Lower leg skin (tissue), 4 donors: ENCODE measurements around the gene CNIH1. TPM values are rescaled to one million over a fixed set of nuclear protein-coding genes. Genes with fewer than 3 reads are reported as not detected.
"Not testable (repeated sequence)": the region's sequence is repeated elsewhere in the genome, so short reads cannot be mapped to it uniquely, and the experiment has no call there.

Source experiments
- DNase-seq, 2 donors: peaks; one replicate each; pipeline ENCODE4 v3.0.0-alpha.2; 2019; ENCODE audit warnings: low spot score in 2 of 2
- H3K4me3 ChIP-seq: fragments of 200-600 bp; sonication (generic); 2 replicates; pipeline ENCODE4 v1.5.1; 2017; ENCODE audit warnings: mild to moderate bottlenecking, low read depth; ENCODE audit not compliant: poor library complexity, severe bottlenecking
- CTCF ChIP-seq, 3 donors: fragments of 450-650 bp; IDR thresholded peaks; one replicate each; pipeline ENCODE4 v1.5.1; 2016; ENCODE audit warnings: antibody characterized with exemption in 3 of 3, mild to moderate bottlenecking in 3 of 3, moderate library complexity in 2 of 3
- POLR2A ChIP-seq, 2 donors: fragments of 450-650 bp; IDR thresholded peaks; one replicate each; pipeline ENCODE4 v1.6.1; 2016 to 2017; ENCODE audit warnings: antibody characterized with exemption in 2 of 2, mild to moderate bottlenecking in 1 of 2, moderate library complexity in 1 of 2
- WGBS, 2 donors: methylation state at CpG; one replicate each; pipeline ENCODE4 v1.1.5; 2018; 5-methylcytosine and 5-hydroxymethylcytosine counted together
- intact Hi-C: fragments of 100-400 bp; cut with DNase I; formaldehyde crosslinking; loops from one replicate; pipeline ENCODE4 v1.15.0; 2023; ENCODE audit warnings: low total_unique reads
- total RNA-seq, 4 donors: library from RNA; depleted of rRNA; stranded (reverse); fragments of >200 nt; gene quantifications; one replicate each; pipeline ENCODE4 v1.1.0, GENCODE V29; 2016

Gene CNIH1
- total RNA-seq, 4 donors from 2014 or later: 59.6 to 92.2 (median 75.8) TPM

DNA sequence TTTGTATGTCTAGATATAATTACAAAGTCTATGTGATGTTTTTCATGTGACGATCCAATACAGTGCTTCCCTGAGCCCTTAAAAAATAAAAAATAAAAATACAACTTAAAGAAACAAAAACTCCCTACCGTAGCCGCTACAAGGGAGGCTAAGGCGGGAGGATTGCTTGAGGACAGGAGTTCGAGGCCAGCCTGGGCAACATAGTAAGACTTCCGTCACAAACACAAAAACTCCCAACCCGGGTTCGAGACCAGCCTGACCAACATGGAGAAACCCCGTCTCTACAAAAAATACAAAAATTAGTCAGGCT, 45.0 kb downstream of the CNIH1 start:
- 66 to 71% methylated on average over 9 of the region's 9 CpGs for WGBS, 2 donors
- TF ChIP-seq CTCF (IDR thresholded peaks at IDR 0.05) (no peak), POLR2A (IDR thresholded peaks at IDR 0.05) (no peak)
- no peak for DNase-seq
- intact Hi-C loops: no loop called here
- H3K4me3 ChIP-seq: peak overlapping the region; percentile 33

GRCh38 chr14:54395716-54396115, 45.5 kb downstream of the CNIH1 start:
- intact Hi-C loops: no loop called here
- WGBS, 2 donors: 93 to 99% methylated on average over 2 of the region's 2 CpGs

GRCh38 chr14:54395284-54395683, 45.9 kb downstream of the CNIH1 start:
- WGBS, 2 donors: 81 to 82% methylated on average over 4 of the region's 4 CpGs
- intact Hi-C loops: no loop called here

More at GRCh38 chr14:54395716-54396115, 45.5 kb downstream of the CNIH1 start:
- no peak for DNase-seq
- no peak overlapping the region for H3K4me3 ChIP-seq
- TF ChIP-seq CTCF (IDR thresholded peaks at IDR 0.05): no peak
- no peak for TF ChIP-seq POLR2A (IDR thresholded peaks at IDR 0.05)

GRCh38 chr14:54394596-54394995, 46.6 kb downstream of the CNIH1 start:
- H3K4me3 ChIP-seq: no peak overlapping the region
- WGBS, 2 donors: 93 to 95% methylated on average over 27 of the region's 27 CpGs
- DNase-seq: no peak

More at GRCh38 chr14:54395284-54395683, 45.9 kb downstream of the CNIH1 start:
- no peak for DNase-seq
- no peak for TF ChIP-seq POLR2A (IDR thresholded peaks at IDR 0.05)
- TF ChIP-seq CTCF (IDR thresholded peaks at IDR 0.05): no peak
- H3K4me3 ChIP-seq: no peak overlapping the region

GRCh38 chr14:54392986-54393884, 47.9 kb downstream of the CNIH1 start:
- WGBS, 2 donors: 92% methylated on average over 39 to 52 of the region's 68 CpGs
- intact Hi-C loops, DNase-seq: not testable (repeated sequence)

More at GRCh38 chr14:54394596-54394995, 46.6 kb downstream of the CNIH1 start:
- no peak for TF ChIP-seq CTCF (IDR thresholded peaks at IDR 0.05)
- no peak for TF ChIP-seq POLR2A (IDR thresholded peaks at IDR 0.05)
- intact Hi-C loops: no loop called here

GRCh38 chr14:54392131-54392859, 48.9 kb downstream of the CNIH1 start:
- no peak overlapping the region for H3K4me3 ChIP-seq
- 77 to 84% methylated on average over 14 of the region's 14 CpGs for WGBS, 2 donors
- no peak for TF ChIP-seq CTCF (IDR thresholded peaks at IDR 0.05)
- intact Hi-C loops: no loop called here
- DNase-seq: no peak

More at GRCh38 chr14:54392986-54393884, 47.9 kb downstream of the CNIH1 start:
- not testable (repeated sequence) for H3K4me3 ChIP-seq
